IMR-90 (cell line): ENCODE data around the gene OVCH1.

ENCODE experiments used
- CTCF ChIP-seq: conservative IDR thresholded peaks from 2 replicates; pipeline ENCODE4 v1.5.1; 2012; ENCODE audit warnings: mild to moderate bottlenecking, low read depth, low read length, improper control_type of control experiment
- ELK1 ChIP-seq: fragments of 150-350 bp; IDR thresholded peaks from 2 replicates; pipeline ENCODE4 v1.6.1; 2016; ENCODE audit warnings: low read depth, mild to moderate bottlenecking, low read length, moderate library complexity, borderline replicate concordance
- MAFK ChIP-seq: IDR thresholded peaks from 2 replicates; pipeline ENCODE4 v1.6.1; 2012; ENCODE audit warnings: low read depth, low read length, improper control_type of control experiment
- POLR2A ChIP-seq: IDR thresholded peaks from 2 replicates; pipeline ENCODE4 v1.6.1; 2012; ENCODE audit warnings: mild to moderate bottlenecking, low read depth, low read length
- RAD21 ChIP-seq: IDR thresholded peaks from 2 replicates; pipeline ENCODE4 v1.6.1; 2012; ENCODE audit warnings: low read length, improper control_type of control experiment
- RCOR1 ChIP-seq: IDR thresholded peaks from 2 replicates; pipeline ENCODE4 v1.6.1; 2012; ENCODE audit warnings: mild to moderate bottlenecking, low read length, improper control_type of control experiment; ENCODE audit not compliant: insufficient replicate concordance
- RFX5 ChIP-seq: IDR thresholded peaks from 2 replicates; pipeline ENCODE4 v1.8.0; 2012; ENCODE audit warnings: low read depth, mild to moderate bottlenecking, low read length, moderate library complexity
- SMC3 ChIP-seq: fragments of 150-350 bp; IDR thresholded peaks from 2 replicates; pipeline ENCODE4 v1.6.1; 2016; ENCODE audit warnings: low read depth, mild to moderate bottlenecking, antibody characterized with exemption, low read length, moderate library complexity

GRCh38 chr12:29389295-29389919 is 108.1 kb downstream of the OVCH1 start:
- TF ChIP-seq RFX5 (no peak), CTCF (no peak), ELK1 (no peak), MAFK (no peak), POLR2A (no peak), RCOR1 (no peak), RAD21 (no peak), SMC3 (no peak)
